GOT3 (cell line): ENCODE results near the gene MAN1A1.

Experiments
- DNase-seq: peaks from one replicate; lab custom pipeline; 2025; ENCODE audit warnings: mixed read lengths; lab: John Stamatoyannopoulos, UW

The MAN1A1 gene

GRCh38 chr6:119195848-119196247 is 153.7 kb downstream of the MAN1A1 start:
- no peak for DNase-seq

GRCh38 chr6:119195204-119195603 is 154.4 kb downstream of the MAN1A1 start:
- DNase-seq, result no peak

- no peak for DNase-seq
These were observed 155.9 kb downstream of the MAN1A1 start for GRCh38 chr6:119193707-119194106.

- no peak for DNase-seq
These were observed 157.4 kb downstream of the MAN1A1 start for GRCh38 chr6:119192200-119192599.

GRCh38 chr6:119190176-119190575 is 159.4 kb downstream of the MAN1A1 start:
- no peak for DNase-seq

- DNase-seq, result no peak
These were observed 160.1 kb downstream of the MAN1A1 start for GRCh38 chr6:119189498-119189897.

GRCh38 chr6:119187596-119187995 is 162.0 kb downstream of the MAN1A1 start:
- no peak for DNase-seq

- DNase-seq, result no peak
These were observed 163.1 kb downstream of the MAN1A1 start for GRCh38 chr6:119186490-119186889.

- no peak for DNase-seq
These were observed 165.4 kb downstream of the MAN1A1 start for GRCh38 chr6:119184008-119184648.

GRCh38 chr6:119183457-119183856 is 166.1 kb downstream of the MAN1A1 start:
- DNase-seq, result no peak

- no peak for DNase-seq
These were observed 166.7 kb downstream of the MAN1A1 start for GRCh38 chr6:119182875-119183274.

- DNase-seq, result no peak
These were observed 167.3 kb downstream of the MAN1A1 start for GRCh38 chr6:119182216-119182803.

- no peak for DNase-seq
These were observed 168.5 kb downstream of the MAN1A1 start for GRCh38 chr6:119181046-119181445.

GRCh38 chr6:119179842-119180241 is 169.7 kb downstream of the MAN1A1 start:
- no peak for DNase-seq

- no peak for DNase-seq
These were observed 170.5 kb downstream of the MAN1A1 start for GRCh38 chr6:119179062-119179461.

- DNase-seq, result no peak
These were observed 173.1 kb downstream of the MAN1A1 start for GRCh38 chr6:119176445-119176844.

GRCh38 chr6:119174879-119175817 is 174.4 kb downstream of the MAN1A1 start:
- DNase-seq, result no peak

- DNase-seq, result no peak
These were observed 175.5 kb downstream of the MAN1A1 start for GRCh38 chr6:119174085-119174445.

GRCh38 chr6:119173249-119174084 is 176.1 kb downstream of the MAN1A1 start:
- no peak for DNase-seq

- DNase-seq, result no peak
These were observed 176.7 kb downstream of the MAN1A1 start for GRCh38 chr6:119172824-119173223.

- DNase-seq, result no peak
These were observed 177.5 kb downstream of the MAN1A1 start for GRCh38 chr6:119171864-119172588.
